IPS DF 4.7 (cell line): Measurements from ENCODE around the gene SYF2.
"Not testable (repeated sequence)": the region's sequence is repeated elsewhere in the genome, so short reads cannot be mapped to it uniquely, and the experiment has no call there.

Experiments
- DNase-seq: peaks from one replicate; pipeline ENCODE4 v3.0.0-alpha.2; 2013; ENCODE audit warnings: low spot score; ENCODE audit errors: extremely low read depth

The SYF2 gene

DNA sequence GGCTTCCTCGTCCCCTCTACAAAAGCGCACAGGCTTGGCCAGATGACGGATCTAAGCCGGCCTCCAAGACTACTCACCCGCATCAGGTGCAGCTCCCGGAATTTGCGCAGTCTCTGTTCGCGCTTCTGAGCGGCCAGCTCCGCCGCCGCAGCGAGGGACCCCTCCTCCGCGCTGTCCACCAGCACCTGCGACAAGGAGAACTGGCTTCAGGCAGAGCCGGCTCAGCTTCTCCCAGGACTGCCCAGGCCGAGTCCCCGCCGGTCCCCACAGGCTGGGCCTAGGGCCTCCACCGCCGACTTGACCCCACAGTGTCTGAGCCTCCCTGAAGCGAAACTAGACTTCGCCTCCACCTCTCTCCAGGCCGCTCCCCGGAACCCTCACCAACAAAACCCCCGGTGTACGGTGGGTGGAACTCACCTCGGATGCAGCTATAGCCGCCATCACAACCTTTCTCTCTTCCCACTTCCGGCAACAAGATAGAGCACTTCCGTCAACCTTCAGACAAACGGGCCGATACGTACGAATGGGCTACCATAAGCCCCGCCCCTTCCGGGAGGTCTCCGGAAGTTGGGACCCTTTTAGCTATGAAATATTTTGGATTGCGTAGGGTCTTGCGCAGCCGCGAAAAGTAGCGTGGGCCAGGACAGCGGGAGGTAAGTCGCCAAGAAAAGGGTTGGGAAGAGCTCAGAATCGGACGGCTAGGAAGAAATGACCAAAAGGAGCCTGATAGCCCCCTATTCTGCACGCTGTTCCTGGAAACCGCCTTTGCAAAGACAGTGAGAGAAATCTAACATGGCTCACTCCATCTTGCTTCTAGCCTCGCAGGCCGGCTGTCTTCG, at the start of gene SYF2:
SYF2 (minus strand) TSS at position 476 of the 839 bp plus-strand sequence; CDS start at position 441, 35 bp downstream.
- peak; percentile 81 for DNase-seq

- DNase-seq: not testable (repeated sequence)
Measured at GRCh38 chr1:25279693-25280111, 47.4 kb upstream of the SYF2 start.

DNA sequence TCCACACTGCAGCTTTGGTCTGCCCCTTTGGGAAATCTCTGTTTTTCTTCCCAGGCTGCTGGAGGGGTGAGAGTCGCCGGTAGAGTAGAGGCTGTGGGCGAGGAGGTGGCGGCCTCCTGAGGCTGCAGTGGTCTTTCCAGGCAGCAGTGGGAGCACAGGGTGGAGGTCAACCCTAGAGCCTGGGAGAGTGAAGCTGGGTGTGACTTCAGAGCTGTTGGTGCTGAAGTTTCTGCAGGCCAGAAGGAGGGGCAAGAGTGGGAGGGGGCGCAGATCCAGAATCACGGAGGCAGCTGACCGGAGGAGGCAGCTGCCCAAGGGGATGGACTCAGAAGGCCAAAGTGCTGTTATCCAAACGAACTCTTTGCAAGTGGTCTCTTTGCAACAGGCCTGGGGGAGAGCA, 46.5 kb upstream of the SYF2 start:
- not testable (repeated sequence) for DNase-seq

- not testable (repeated sequence) for DNase-seq
Measured at GRCh38 chr1:25278358-25278757, 46.1 kb upstream of the SYF2 start.

DNA sequence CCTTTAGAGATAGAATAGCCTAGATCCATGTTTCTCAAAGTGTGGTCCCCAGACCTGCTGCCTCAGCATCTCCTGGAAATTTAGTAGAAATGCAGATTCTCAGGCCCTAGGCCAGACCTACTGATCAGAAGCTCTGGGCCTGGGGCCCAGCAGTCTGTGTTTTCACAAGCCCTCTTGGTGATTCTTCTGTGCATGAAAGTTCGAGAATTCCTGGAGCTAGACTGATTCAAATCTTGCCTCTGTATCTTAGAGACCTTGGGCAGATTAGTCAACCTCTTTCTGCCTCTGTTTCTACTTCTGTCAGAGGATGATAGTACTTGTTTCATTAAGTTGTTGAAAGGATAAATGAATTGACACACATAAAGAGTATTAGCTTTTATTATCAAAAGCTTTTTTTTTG, 45.0 kb upstream of the SYF2 start:
- not testable (repeated sequence) for DNase-seq

- not testable (repeated sequence) for DNase-seq
Measured at GRCh38 chr1:25275648-25276047, 43.3 kb upstream of the SYF2 start.

DNA sequence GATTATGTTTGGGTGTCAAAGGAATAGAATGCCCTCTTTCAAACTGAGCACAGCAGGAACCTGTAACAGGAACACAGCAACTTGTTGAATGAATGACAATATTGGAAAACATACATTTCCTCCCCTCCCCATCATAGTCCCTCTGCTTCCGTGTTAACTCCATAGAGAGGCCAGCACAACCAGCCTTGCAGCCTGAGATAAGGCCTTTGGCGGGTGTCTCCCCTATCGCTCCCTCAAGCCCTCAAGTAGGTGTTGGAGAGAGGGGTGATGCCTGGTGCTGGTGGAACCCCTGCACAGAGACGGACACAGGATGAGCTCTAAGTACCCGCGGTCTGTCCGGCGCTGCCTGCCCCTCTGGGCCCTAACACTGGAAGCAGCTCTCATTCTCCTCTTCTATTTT, 39.9 kb upstream of the SYF2 start, which contains the start of gene RHD:
RHD (plus strand) TSS at position 272 of the 400 bp plus-strand sequence; CDS start at position 311, 39 bp downstream.
- not testable (repeated sequence) for DNase-seq

GRCh38 chr1:25268143-25268760, 36.0 kb upstream of the SYF2 start:
- not testable (repeated sequence) for DNase-seq

GRCh38 chr1:25267288-25268142, 35.2 kb upstream of the SYF2 start:
- DNase-seq: not testable (repeated sequence)

DNA sequence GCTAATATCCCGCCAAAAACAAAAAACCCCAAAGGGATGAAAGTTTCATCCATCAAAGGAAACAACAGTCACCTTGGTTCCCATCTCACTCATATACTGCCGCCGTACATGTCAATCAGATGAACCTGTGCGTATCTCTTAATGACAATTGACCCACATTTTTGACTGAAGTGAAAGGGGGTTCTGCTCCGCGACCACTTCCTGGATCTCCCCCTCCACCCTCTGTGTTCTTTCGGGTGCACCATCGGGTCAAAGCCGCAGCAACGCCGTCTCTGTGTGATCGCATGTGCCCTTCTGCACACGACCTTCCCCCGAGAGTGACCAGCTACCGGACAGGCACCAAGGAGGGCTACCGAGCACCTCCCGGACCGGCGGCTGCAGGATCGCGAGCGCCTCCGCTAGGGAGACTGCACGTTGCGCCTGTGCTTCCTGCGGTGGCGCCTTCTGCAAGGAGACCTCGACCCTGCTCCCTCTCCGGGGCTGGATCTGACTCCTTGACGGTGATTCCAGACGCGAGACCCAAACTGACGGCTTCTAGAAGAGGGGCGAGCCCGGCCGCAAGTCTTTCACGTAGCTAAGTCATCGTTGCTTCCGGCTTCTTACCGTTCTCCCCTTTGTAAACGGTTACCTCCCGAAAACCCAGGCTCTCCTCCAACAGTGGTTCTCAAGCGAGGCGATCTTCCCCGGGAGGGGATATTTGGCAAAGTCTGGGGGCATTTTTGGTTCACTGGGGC, 34.4 kb upstream of the SYF2 start:
- not testable (repeated sequence) for DNase-seq

GRCh38 chr1:25260336-25260735, 28.0 kb upstream of the SYF2 start:
- not testable (repeated sequence) for DNase-seq

DNA sequence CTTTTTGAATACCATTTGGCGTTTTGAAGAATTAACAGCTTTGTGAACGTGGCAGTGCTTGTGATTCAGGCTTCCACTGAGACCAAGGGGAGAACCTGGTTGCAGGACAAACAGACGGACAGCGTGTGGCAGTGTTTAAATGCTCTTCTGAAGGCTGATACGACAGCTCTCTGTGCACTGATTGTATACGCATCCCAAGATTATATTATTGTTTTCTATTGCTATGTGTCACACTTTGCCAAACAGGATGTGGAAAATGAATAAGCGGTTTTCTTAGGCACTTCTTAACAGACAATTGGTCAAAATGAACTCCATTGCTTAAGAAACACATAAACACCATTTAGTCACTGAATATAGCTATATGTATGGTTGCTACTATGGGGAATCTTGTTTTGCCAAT, 27.5 kb upstream of the SYF2 start:
- DNase-seq: not testable (repeated sequence)

GRCh38 chr1:25257196-25257595, 24.9 kb upstream of the SYF2 start:
- no peak for DNase-seq

DNA sequence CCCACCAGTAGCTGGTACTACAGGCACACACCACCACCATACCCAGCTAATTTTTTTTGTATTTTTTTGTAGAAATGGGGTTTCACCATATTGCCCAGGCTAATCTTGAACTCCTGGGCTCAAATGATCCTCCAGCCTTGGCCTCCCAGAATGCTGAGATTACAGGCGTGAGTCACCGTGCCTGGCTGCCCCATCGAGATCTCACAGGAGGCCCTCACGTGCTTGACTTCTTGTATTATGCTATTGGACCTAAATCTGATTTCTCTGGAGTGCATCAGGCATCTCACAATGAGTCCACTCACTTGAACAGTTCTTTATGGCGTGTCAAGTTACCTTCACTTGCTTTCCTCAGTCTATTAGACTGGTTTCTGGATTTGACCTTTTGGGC, 24.3 kb upstream of the SYF2 start:
- DNase-seq: no peak

GRCh38 chr1:25255706-25256577, 23.6 kb upstream of the SYF2 start:
- no peak for DNase-seq

GRCh38 chr1:25253911-25254310, 21.6 kb upstream of the SYF2 start:
- no peak for DNase-seq

- DNase-seq: no peak
Measured at GRCh38 chr1:25247829-25248754, 15.8 kb upstream of the SYF2 start.

- DNase-seq: peak; percentile 83
Measured at GRCh38 chr1:25247024-25247828, 14.9 kb upstream of the SYF2 start, which contains the start of gene RSRP1. Gene RSRP1, minus strand, starts transcription at chr1:25247454. Its CDS starts 491 bp downstream, at chr1:25246963.
